HG03342 (cell line): ENCODE data around the gene TMIGD1.

Source experiments
- ATAC-seq: cut with Tn5 transposase; IDR thresholded peaks from one replicate; pipeline ENCODE4 v1.9.1; 2021; ENCODE audit warnings: mild to moderate bottlenecking, moderate library complexity; ENCODE audit not compliant: unreplicated experiment

The TMIGD1 gene

GRCh38 chr17:30336369-30337171 is 2.7 kb upstream of the TMIGD1 start:
- no peak for ATAC-seq

- no peak for ATAC-seq
Observed at GRCh38 chr17:30334421-30334820, 564 bp upstream of the TMIGD1 start.

- ATAC-seq, result no peak
Observed at GRCh38 chr17:30332057-30332542, 1.8 kb downstream of the TMIGD1 start.

- no peak for ATAC-seq
Observed at GRCh38 chr17:30326809-30327208, 7.0 kb downstream of the TMIGD1 start.

GRCh38 chr17:30324723-30325122 is 9.1 kb downstream of the TMIGD1 start:
- ATAC-seq, result no peak

GRCh38 chr17:30323895-30324319 is 9.9 kb downstream of the TMIGD1 start:
- ATAC-seq, result no peak

GRCh38 chr17:30323262-30323894 is 10.5 kb downstream of the TMIGD1 start:
- ATAC-seq, result no peak

- no peak for ATAC-seq
Observed at GRCh38 chr17:30321314-30321713, 12.5 kb downstream of the TMIGD1 start.

- ATAC-seq, result no peak
Observed at GRCh38 chr17:30318155-30318554, 15.7 kb downstream of the TMIGD1 start.

GRCh38 chr17:30316736-30317135 is 17.1 kb downstream of the TMIGD1 start:
- no peak for ATAC-seq

- no peak for ATAC-seq
Observed at GRCh38 chr17:30315106-30315505, 18.8 kb downstream of the TMIGD1 start.

GRCh38 chr17:30314474-30314873 is 19.4 kb downstream of the TMIGD1 start:
- no peak for ATAC-seq

GRCh38 chr17:30312226-30312625 is 21.6 kb downstream of the TMIGD1 start:
- no peak for ATAC-seq

GRCh38 chr17:30310562-30310961 is 23.3 kb downstream of the TMIGD1 start:
- no peak for ATAC-seq

GRCh38 chr17:30309591-30309990 is 24.3 kb downstream of the TMIGD1 start:
- ATAC-seq, result no peak

GRCh38 chr17:30308406-30308805 is 25.5 kb downstream of the TMIGD1 start:
- ATAC-seq, result no peak

- ATAC-seq, result no peak
Observed at GRCh38 chr17:30304778-30305177, 29.1 kb downstream of the TMIGD1 start.

- no peak for ATAC-seq
Observed at GRCh38 chr17:30302241-30302640, 31.6 kb downstream of the TMIGD1 start.

GRCh38 chr17:30300818-30301217 is 33.0 kb downstream of the TMIGD1 start:
- ATAC-seq, result no peak

GRCh38 chr17:30299000-30299399 is 34.9 kb downstream of the TMIGD1 start:
- no peak for ATAC-seq

GRCh38 chr17:30297715-30298114 is 36.1 kb downstream of the TMIGD1 start:
- no peak for ATAC-seq

GRCh38 chr17:30296499-30297080 is 37.3 kb downstream of the TMIGD1 start:
- no peak for ATAC-seq
